ENCODE results near the gene IRF2BP1.

IRF2BP1 gene

GRCh38 chr19:45842198-45842597 lies 43.7 kb downstream of the IRF2BP1 start:
- H3K36me3 ChIP-seq = peaks cover 100% of the 10 kb centered on the region

GRCh38 chr19:45834970-45835369 lies 51.0 kb downstream of the IRF2BP1 start:
- Histone ChIP-seq H3K27ac (no peak overlapping the region), H4K20me1 (peaks cover 25% of the 10 kb centered on the region; the same call in 1 of the 2 replicates), H3K4me1 (no peaks in the 10 kb centered on the region), H3K36me3 (peaks cover 100% of the 10 kb centered on the region), H3K9me3 (no peaks in the 10 kb centered on the region), H3K9ac (no peak overlapping the region), H3K4me3 (no peak overlapping the region), H3K4me2 (no peak overlapping the region), H3K27me3 (no peaks in the 10 kb centered on the region)
- TF ChIP-seq Cebpa-rat (IDR thresholded peaks at IDR 0.05) = no peak

More at GRCh38 chr19:45842198-45842597, 43.7 kb downstream of the IRF2BP1 start:
- no peak for TF ChIP-seq Cebpa-rat (IDR thresholded peaks at IDR 0.05)
- Histone ChIP-seq H3K4me3 (no peak overlapping the region), H3K27ac (no peak overlapping the region), H3K27me3 (no peaks in the 10 kb centered on the region), H3K9ac (no peak overlapping the region), H4K20me1 (peaks cover 31% of the 10 kb centered on the region), H3K4me1 (no peaks in the 10 kb centered on the region), H3K4me2 (no peak overlapping the region), H3K9me3 (no peaks in the 10 kb centered on the region)

Data from BLaER1 (cell line).